Measurements from ENCODE around the gene INAVA. TPM values are rescaled to one million over a fixed set of nuclear protein-coding genes. Genes with fewer than 3 reads are reported as not detected.

INAVA gene
- total and polyA plus RNA-seq, 2 experiments from 2014 or later = not detected

GRCh38 chr1:200954434-200954833 is 59.7 kb downstream of the INAVA start:
- Histone ChIP-seq H3K79me2 (ENCODE audit: insufficient read depth) (no peaks in the 10 kb centered on the region), H3K4me1 (ENCODE audit: insufficient read depth) (no peaks in the 10 kb centered on the region), H3F3A (ENCODE audit: insufficient read depth) (peaks cover 5% of the 10 kb centered on the region; the same call in 1 of the 2 replicates), H3K9ac (no peak overlapping the region), H3K27me3 (replicated peaks; ENCODE audit: insufficient read depth) (peaks cover 9% of the 10 kb centered on the region), H3K27ac (no peak overlapping the region), H3K9me2 (ENCODE audit: insufficient read depth) (no peaks in the 10 kb centered on the region), H3K36me3 (ENCODE audit: low read depth) (no peaks in the 10 kb centered on the region), H3K9me3 (ENCODE audit: low read depth) (no peaks in the 10 kb centered on the region), H2AFZ (no peak overlapping the region), H3K4me3 (no peak overlapping the region), H4K20me1 (ENCODE audit: insufficient read depth) (no peaks in the 10 kb centered on the region), H3K4me2 (ENCODE audit: unreplicated experiment) (no peak overlapping the region)
- in situ Hi-C loops (cut with MboI) = no loop called here
- TF ChIP-seq EZH2phosphoT487 (IDR thresholded peaks at IDR 0.05; ENCODE audit: insufficient read depth, low read depth) (no peak), EZH2 (IDR thresholded peaks at IDR 0.05; ENCODE audit: insufficient read depth, poor library complexity, severe bottlenecking) (no peak)
- WGBS, 2 experiments (ENCODE audit: low coverage in 1 of 2, low lambda C conversion rate in 2 of 2, missing lambda C conversion rate in 2 of 2) = 61 to 63% methylated on average over 3 of the region's 3 CpGs
- DNase-seq = no peak

GRCh38 chr1:200958597-200958996 is 63.9 kb downstream of the INAVA start:
- no peak overlapping the region for H3K4me3 ChIP-seq
- H3K4me1 ChIP-seq (ENCODE audit: insufficient read depth) = no peaks in the 10 kb centered on the region
- H4K20me1 ChIP-seq (ENCODE audit: insufficient read depth) = no peaks in the 10 kb centered on the region
- H3K27ac ChIP-seq = no peak overlapping the region
- in situ Hi-C loops (cut with MboI) = no loop called here
- H3K36me3 ChIP-seq (ENCODE audit: low read depth) = no peaks in the 10 kb centered on the region
- no peaks in the 10 kb centered on the region for H3K9me2 ChIP-seq (ENCODE audit: insufficient read depth)
- no peaks in the 10 kb centered on the region for H3K79me2 ChIP-seq (ENCODE audit: insufficient read depth)
- no peak overlapping the region for H2AFZ ChIP-seq
- no peak overlapping the region for H3K4me2 ChIP-seq (ENCODE audit: unreplicated experiment)
- no peaks in the 10 kb centered on the region for H3F3A ChIP-seq (ENCODE audit: insufficient read depth)
- WGBS, 2 experiments (ENCODE audit: low coverage in 1 of 2, low lambda C conversion rate in 2 of 2, missing lambda C conversion rate in 2 of 2) = 70 to 72% methylated on average over 10 to 11 of the region's 11 CpGs
- peaks cover 13% of the 10 kb centered on the region for H3K27me3 ChIP-seq (replicated peaks; ENCODE audit: insufficient read depth)
- no peak for DNase-seq
- no peak overlapping the region for H3K9ac ChIP-seq
- TF ChIP-seq EZH2phosphoT487 (IDR thresholded peaks at IDR 0.05; ENCODE audit: insufficient read depth, low read depth) (no peak), EZH2 (IDR thresholded peaks at IDR 0.05; ENCODE audit: insufficient read depth, poor library complexity, severe bottlenecking) (no peak)
- no peaks in the 10 kb centered on the region for H3K9me3 ChIP-seq (ENCODE audit: low read depth)

GRCh38 chr1:200959411-200959921 is 64.8 kb downstream of the INAVA start:
- H3F3A ChIP-seq (ENCODE audit: insufficient read depth) = no peaks in the 10 kb centered on the region
- H3K27ac ChIP-seq = no peak overlapping the region
- no peaks in the 10 kb centered on the region for H3K4me1 ChIP-seq (ENCODE audit: insufficient read depth)
- no peak overlapping the region for H3K4me2 ChIP-seq (ENCODE audit: unreplicated experiment)
- no peaks in the 10 kb centered on the region for H3K79me2 ChIP-seq (ENCODE audit: insufficient read depth)
- WGBS, 2 experiments (ENCODE audit: low coverage in 1 of 2, low lambda C conversion rate in 2 of 2, missing lambda C conversion rate in 2 of 2) = 66 to 70% methylated on average over 15 of the region's 15 CpGs
- DNase-seq = no peak
- no peak overlapping the region for H3K9ac ChIP-seq
- peaks cover 18% of the 10 kb centered on the region for H3K27me3 ChIP-seq (replicated peaks; ENCODE audit: insufficient read depth)
- TF ChIP-seq EZH2phosphoT487 (IDR thresholded peaks at IDR 0.05; ENCODE audit: insufficient read depth, low read depth) (no peak), EZH2 (IDR thresholded peaks at IDR 0.05; ENCODE audit: insufficient read depth, poor library complexity, severe bottlenecking) (no peak)
- no peak overlapping the region for H3K4me3 ChIP-seq
- no peaks in the 10 kb centered on the region for H3K9me3 ChIP-seq (ENCODE audit: low read depth)
- no peak overlapping the region for H2AFZ ChIP-seq
- no peaks in the 10 kb centered on the region for H4K20me1 ChIP-seq (ENCODE audit: insufficient read depth)
- in situ Hi-C loops (cut with MboI) = no loop called here
- no peaks in the 10 kb centered on the region for H3K9me2 ChIP-seq (ENCODE audit: insufficient read depth)
- no peaks in the 10 kb centered on the region for H3K36me3 ChIP-seq (ENCODE audit: low read depth)

GRCh38 chr1:200960236-200960947 is 65.7 kb downstream of the INAVA start:
- Histone ChIP-seq H3K79me2 (ENCODE audit: insufficient read depth) (no peaks in the 10 kb centered on the region), H3K9ac (no peak overlapping the region), H3K4me2 (ENCODE audit: unreplicated experiment) (no peak overlapping the region), H2AFZ (no peak overlapping the region), H3K27ac (no peak overlapping the region), H3K36me3 (ENCODE audit: low read depth) (no peaks in the 10 kb centered on the region), H3K4me1 (ENCODE audit: insufficient read depth) (no peaks in the 10 kb centered on the region), H3K27me3 (replicated peaks; ENCODE audit: insufficient read depth) (peaks cover 25% of the 10 kb centered on the region), H4K20me1 (ENCODE audit: insufficient read depth) (no peaks in the 10 kb centered on the region), H3K9me2 (ENCODE audit: insufficient read depth) (no peaks in the 10 kb centered on the region), H3K9me3 (ENCODE audit: low read depth) (no peaks in the 10 kb centered on the region), H3F3A (ENCODE audit: insufficient read depth) (no peaks in the 10 kb centered on the region), H3K4me3 (no peak overlapping the region)
- in situ Hi-C loops (cut with MboI) = no loop called here
- no peak for DNase-seq
- 55 to 60% methylated on average over 9 of the region's 9 CpGs for WGBS, 2 experiments (ENCODE audit: low coverage in 1 of 2, low lambda C conversion rate in 2 of 2, missing lambda C conversion rate in 2 of 2)
- TF ChIP-seq EZH2 (IDR thresholded peaks at IDR 0.05; ENCODE audit: insufficient read depth, poor library complexity, severe bottlenecking) = no peak
- TF ChIP-seq EZH2phosphoT487 (IDR thresholded peaks at IDR 0.05; ENCODE audit: insufficient read depth, low read depth) = no peak
